Kidney epithelial cell (primary cell): ENCODE measurements around the gene GRK4. TPM values are rescaled to one million over a fixed set of nuclear protein-coding genes. Genes with fewer than 3 reads are reported as not detected.

Experiments
- DNase-seq: peaks from one replicate; pipeline ENCODE4 v3.0.0-alpha.2; 2010; ENCODE audit warnings: low read depth
- H3K27me3 ChIP-seq: 2 replicates; pipeline ENCODE4 v1.6.0; 2011; ENCODE audit warnings: low read length; ENCODE audit not compliant: control insufficient read depth, insufficient read depth
- H3K36me3 ChIP-seq: 2 replicates; pipeline ENCODE4 v1.5.1; 2011; ENCODE audit warnings: low read length; ENCODE audit not compliant: control insufficient read depth, insufficient read depth
- H3K4me3 ChIP-seq: 2 replicates; pipeline ENCODE4 v1.5.1; 2011; ENCODE audit warnings: low read depth, mild to moderate bottlenecking, control low read depth, low read length
- CTCF ChIP-seq: IDR thresholded peaks from 2 replicates; pipeline ENCODE4 v1.5.1; 2011; ENCODE audit warnings: mild to moderate bottlenecking, moderate library complexity, low read length, control low read depth, inconsistent platforms; ENCODE audit not compliant: insufficient read depth, poor library complexity, severe bottlenecking
- total RNA-seq: library from RNA; depleted of rRNA; stranded (reverse); fragments of >200 nt; gene quantifications from 2 replicates; pipeline ENCODE4 v1.2.3, GENCODE V29; 2015

GRK4 gene
- total RNA-seq, 1 donor from 2014 or later = 6.3 TPM

- H3K27me3 ChIP-seq = no peaks in the 10 kb centered on the region
- H3K4me3 ChIP-seq = peak within 1 kb of the TSS; percentile 70
- no peaks in the 10 kb centered on the region for H3K36me3 ChIP-seq
- TF ChIP-seq CTCF = no peak
- DNase-seq = peak; percentile 69
These were observed 110.9 kb downstream of the GRK4 start, which contains the start of the genes HTT and HTT-AS for GRCh38 chr4:3074078-3074845. HTT (plus strand) TSS chr4:3074681; CDS start chr4:3074826, 145 bp downstream. HTT-AS (minus strand) TSS chr4:3074538.

- no peak for DNase-seq
- H3K36me3 ChIP-seq = no peaks in the 10 kb centered on the region
- no peaks in the 10 kb centered on the region for H3K27me3 ChIP-seq
- peak overlapping the region; percentile 52 for H3K4me3 ChIP-seq
- no peak for TF ChIP-seq CTCF
These were observed 111.7 kb downstream of the GRK4 start for GRCh38 chr4:3074846-3075651.

- no peaks in the 10 kb centered on the region for H3K36me3 ChIP-seq
- peak overlapping the region; percentile 52 for H3K4me3 ChIP-seq
- H3K27me3 ChIP-seq = no peaks in the 10 kb centered on the region
- no peak for TF ChIP-seq CTCF
- no peak for DNase-seq
These were observed 112.2 kb downstream of the GRK4 start for GRCh38 chr4:3075652-3075981.

GRCh38 chr4:3077796-3078195 is 114.4 kb downstream of the GRK4 start:
- DNase-seq = no peak
- Histone ChIP-seq H3K36me3 (no peaks in the 10 kb centered on the region), H3K4me3 (no peak overlapping the region), H3K27me3 (no peaks in the 10 kb centered on the region)
- TF ChIP-seq CTCF = no peak

- no peak overlapping the region for H3K4me3 ChIP-seq
- H3K36me3 ChIP-seq = no peaks in the 10 kb centered on the region
- no peaks in the 10 kb centered on the region for H3K27me3 ChIP-seq
- no peak for DNase-seq
- no peak for TF ChIP-seq CTCF
These were observed 116.3 kb downstream of the GRK4 start for GRCh38 chr4:3079694-3080123.
